Left ventricle myocardium inferior (tissue), 1 donor: ENCODE data around the gene COLEC11. TPM values are rescaled to one million over a fixed set of nuclear protein-coding genes. Genes with fewer than 3 reads are reported as not detected.

Source experiments
- DNase-seq: peaks from one replicate; pipeline ENCODE4 v3.0.0-alpha.2; 2020
- H3K27ac ChIP-seq: fragments of 200-600 bp; replicated peaks from 2 replicates; pipeline ENCODE4 v1.8.0; 2021
- H3K27me3 ChIP-seq: fragments of 200-600 bp; 2 replicates; pipeline ENCODE4 v1.8.0; 2021; ENCODE audit warnings: low read depth
- H3K36me3 ChIP-seq: fragments of 200-600 bp; 2 replicates; pipeline ENCODE4 v1.8.0; 2021
- H3K4me1 ChIP-seq: fragments of 200-600 bp; 2 replicates; pipeline ENCODE4 v1.8.0; 2021
- H3K4me3 ChIP-seq: fragments of 200-600 bp; 2 replicates; pipeline ENCODE4 v1.8.0; 2021; ENCODE audit warnings: mild to moderate bottlenecking, moderate library complexity
- H3K9me3 ChIP-seq: fragments of 200-600 bp; replicated peaks from 2 replicates; pipeline ENCODE4 v1.8.0; 2021
- CTCF ChIP-seq: fragments of 200-600 bp; IDR thresholded peaks from 2 replicates; pipeline ENCODE4 v1.8.0; 2021; ENCODE audit warnings: antibody characterized with exemption, mild to moderate bottlenecking, borderline replicate concordance
- intact Hi-C: fragments of 100-400 bp; cut with micrococcal nuclease; formaldehyde crosslinking; loops from one replicate; pipeline ENCODE4 v1.11.0; 2022
- total RNA-seq: library from RNA; stranded (reverse); fragmentation: NEBNext Ultra II Directional; extraction: Animal tissue kit (Norgen Biotek cat#: 25700); gene quantifications from one replicate; pipeline ENCODE4 v1.2.1, GENCODE V29; 2021
- donor health status: DM: no; HTN: yes; CAD: no; lungs with severe emphysema.

The COLEC11 gene
- total RNA-seq, 1 donor from 2014 or later: 4.9 TPM

- peaks cover 15% of the 10 kb centered on the region for H3K9me3 ChIP-seq
- peaks cover 25% of the 10 kb centered on the region for H3K4me1 ChIP-seq
- H3K4me3 ChIP-seq: no peak overlapping the region
- no peak for TF ChIP-seq CTCF
- intact Hi-C loops: no loop called here
- no peaks in the 10 kb centered on the region for H3K36me3 ChIP-seq
- no peak for DNase-seq
- H3K27ac ChIP-seq: no peak overlapping the region
- H3K27me3 ChIP-seq: no peaks in the 10 kb centered on the region
Measured at GRCh38 chr2:3624059-3624794, 29.3 kb downstream of the COLEC11 start.

DNA sequence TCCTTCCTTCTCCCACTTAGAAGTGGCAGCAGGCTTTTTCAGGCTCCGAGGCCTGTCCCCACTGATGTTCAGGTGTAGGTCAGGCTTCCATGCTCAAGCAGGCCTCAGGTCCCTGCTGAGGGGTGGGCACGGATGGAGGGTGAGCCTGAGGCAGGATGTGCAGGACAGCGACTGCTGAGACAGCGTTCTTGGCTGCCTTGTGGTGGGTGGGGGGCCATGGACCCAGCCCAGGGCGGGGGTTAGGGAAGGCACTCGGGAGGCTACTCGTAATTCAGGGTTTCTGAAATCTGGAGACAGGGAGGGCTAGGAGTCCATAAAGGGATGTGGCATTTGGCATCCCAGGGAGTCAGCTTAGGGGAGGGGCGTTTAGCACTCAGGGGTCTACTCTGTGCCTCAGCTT is 30.3 kb downstream of the COLEC11 start:
- no peak for TF ChIP-seq CTCF
- no peaks in the 10 kb centered on the region for H3K27me3 ChIP-seq
- intact Hi-C loops: no loop called here
- H3K36me3 ChIP-seq: no peaks in the 10 kb centered on the region
- H3K9me3 ChIP-seq: peaks cover 15% of the 10 kb centered on the region
- H3K4me3 ChIP-seq: no peak overlapping the region
- DNase-seq: no peak
- no peak overlapping the region for H3K27ac ChIP-seq
- H3K4me1 ChIP-seq: peaks cover 28% of the 10 kb centered on the region

DNA sequence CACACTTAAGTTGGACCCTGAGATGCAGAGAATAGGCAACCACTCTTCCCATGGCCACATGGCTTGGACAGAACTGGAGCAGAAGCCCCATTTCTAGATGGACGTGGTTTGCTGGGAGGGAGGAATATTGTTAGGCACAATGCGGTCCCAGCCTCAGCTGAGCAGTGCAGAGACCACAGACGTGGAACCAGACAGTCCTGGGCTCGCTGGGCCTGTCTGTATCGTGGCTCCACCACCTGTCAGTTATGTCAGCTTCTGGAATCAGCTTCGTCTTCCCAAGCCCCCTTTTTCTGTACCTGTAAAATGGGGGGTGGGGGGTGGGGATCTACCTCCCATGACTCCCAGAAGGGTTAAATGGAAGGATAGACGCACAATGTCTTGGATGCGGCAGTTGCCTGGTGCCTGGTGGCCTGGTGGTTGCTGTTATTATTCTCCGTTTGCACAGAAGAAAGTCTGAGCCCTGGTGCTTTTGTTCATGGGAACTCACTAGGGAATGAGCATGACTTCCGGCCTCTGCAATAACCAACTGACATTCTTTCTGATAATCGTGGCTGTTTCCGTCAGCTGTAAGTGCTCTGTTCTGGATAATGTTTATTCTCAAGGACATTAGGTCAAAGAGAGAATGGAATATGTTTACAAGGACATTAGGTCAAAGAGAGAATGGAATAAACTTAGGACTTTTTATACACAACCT is 31.4 kb downstream of the COLEC11 start:
- peaks cover 15% of the 10 kb centered on the region for H3K9me3 ChIP-seq
- H3K4me1 ChIP-seq: peaks cover 31% of the 10 kb centered on the region
- no peak overlapping the region for H3K4me3 ChIP-seq
- no peaks in the 10 kb centered on the region for H3K27me3 ChIP-seq
- no peaks in the 10 kb centered on the region for H3K36me3 ChIP-seq
- no peak for TF ChIP-seq CTCF
- H3K27ac ChIP-seq: peak overlapping the region; percentile 81
- DNase-seq: no peak
- intact Hi-C loops: no loop called here

- Histone ChIP-seq H3K4me1 (peaks cover 31% of the 10 kb centered on the region), H3K27ac (peak overlapping the region; percentile 81), H3K4me3 (no peak overlapping the region), H3K36me3 (no peaks in the 10 kb centered on the region), H3K27me3 (no peaks in the 10 kb centered on the region), H3K9me3 (peaks cover 15% of the 10 kb centered on the region)
- no peak for DNase-seq
- peak; percentile 3 for TF ChIP-seq CTCF
- intact Hi-C loops: no loop called here
Measured at GRCh38 chr2:3626812-3627499, 32.0 kb downstream of the COLEC11 start.

- no peaks in the 10 kb centered on the region for H3K36me3 ChIP-seq
- no peak for TF ChIP-seq CTCF
- no peaks in the 10 kb centered on the region for H3K27me3 ChIP-seq
- intact Hi-C loops: no loop called here
- no peak overlapping the region for H3K4me3 ChIP-seq
- no peak overlapping the region for H3K27ac ChIP-seq
- no peak for DNase-seq
- peaks cover 15% of the 10 kb centered on the region for H3K9me3 ChIP-seq
- peaks cover 31% of the 10 kb centered on the region for H3K4me1 ChIP-seq
Measured at GRCh38 chr2:3627500-3628100, 32.7 kb downstream of the COLEC11 start.
